Fibroblast of villous mesenchyme (primary cell): ENCODE measurements around the gene ACOT12. TPM values are rescaled to one million over a fixed set of nuclear protein-coding genes. Genes with fewer than 3 reads are reported as not detected.
"Not testable (repeated sequence)": the region's sequence is repeated elsewhere in the genome, so short reads cannot be mapped to it uniquely, and the experiment has no call there.

Experiments
- DNase-seq: peaks from one replicate; pipeline ENCODE4 v3.0.0-alpha.2; 2010; ENCODE audit warnings: low read depth
- H3K4me3 ChIP-seq: 2 replicates; pipeline ENCODE4 v1.5.1; 2011; ENCODE audit warnings: low read depth, mild to moderate bottlenecking, low read length
- CTCF ChIP-seq: IDR thresholded peaks from 2 replicates; pipeline ENCODE4 v1.5.1; 2012; ENCODE audit warnings: low read depth, mild to moderate bottlenecking, low read length; ENCODE audit not compliant: insufficient read depth
- total RNA-seq: library from RNA; depleted of rRNA; stranded (reverse); fragments of >200 nt; gene quantifications from 2 replicates; pipeline ENCODE4 v1.2.3, GENCODE V29; 2012

The ACOT12 gene
- total RNA-seq, 1 donor = not detected

GRCh38 chr5:81350507-81350906, 43.4 kb downstream of the ACOT12 start:
- no peak for DNase-seq
- TF ChIP-seq CTCF = no peak

GRCh38 chr5:81349161-81349560, 44.8 kb downstream of the ACOT12 start:
- no peak for DNase-seq
- TF ChIP-seq CTCF = no peak
- no peak overlapping the region for H3K4me3 ChIP-seq

More at GRCh38 chr5:81350507-81350906, 43.4 kb downstream of the ACOT12 start:
- H3K4me3 ChIP-seq = no peak overlapping the region

GRCh38 chr5:81345411-81346003, 48.4 kb downstream of the ACOT12 start:
- no peak for DNase-seq
- no peak overlapping the region for H3K4me3 ChIP-seq
- no peak for TF ChIP-seq CTCF

- no peak for TF ChIP-seq CTCF
- DNase-seq = no peak
- H3K4me3 ChIP-seq = no peak overlapping the region
These were observed 49.2 kb downstream of the ACOT12 start for GRCh38 chr5:81344736-81345135.

- DNase-seq, H3K4me3 ChIP-seq: not testable (repeated sequence)
These were observed 55.7 kb downstream of the ACOT12 start for GRCh38 chr5:81338213-81338612.

GRCh38 chr5:81337803-81338202, 56.1 kb downstream of the ACOT12 start:
- TF ChIP-seq CTCF = no peak

GRCh38 chr5:81336556-81336955, 57.4 kb downstream of the ACOT12 start:
- peak; percentile 3 for DNase-seq
- no peak overlapping the region for H3K4me3 ChIP-seq
- no peak for TF ChIP-seq CTCF

More at GRCh38 chr5:81337803-81338202, 56.1 kb downstream of the ACOT12 start:
- DNase-seq = no peak
- no peak overlapping the region for H3K4me3 ChIP-seq
